Smooth muscle cell (in vitro differentiated cells): Measurements from ENCODE around the gene ZBTB14. TPM values are rescaled to one million over a fixed set of nuclear protein-coding genes. Genes with fewer than 3 reads are reported as not detected.

Experiments used
- DNase-seq: peaks from one replicate; lab custom pipeline; 2025; ENCODE audit not compliant: unreplicated experiment; lab: John Stamatoyannopoulos, UW
- H2AFZ ChIP-seq: fragments of 200-600 bp; sonication (generic); 2 replicates; pipeline ENCODE4 v1.6.0; 2016; ENCODE audit warnings: antibody characterized with exemption, low read depth, mild to moderate bottlenecking
- H3F3A ChIP-seq: fragments of 200-600 bp; sonication (generic); 2 replicates; pipeline ENCODE4 v1.6.0; 2017; ENCODE audit warnings: antibody characterized with exemption, low read depth
- H3K27ac ChIP-seq: fragments of 200-600 bp; sonication (generic); 2 replicates; pipeline ENCODE4 v1.5.1; 2016; ENCODE audit warnings: low read depth, mild to moderate bottlenecking
- H3K27me3 ChIP-seq: fragments of 200-600 bp; sonication (generic); 2 replicates; pipeline ENCODE4 v1.6.1; 2016; ENCODE audit warnings: low read depth, mild to moderate bottlenecking
- H3K36me3 ChIP-seq: fragments of 200-600 bp; sonication (generic); 2 replicates; pipeline ENCODE4 v1.5.1; 2016; ENCODE audit warnings: low read depth
- H3K4me1 ChIP-seq: fragments of 200-600 bp; sonication (generic); 2 replicates; pipeline ENCODE4 v1.5.1; 2016; ENCODE audit warnings: low read depth
- H3K4me2 ChIP-seq: fragments of 200-600 bp; sonication (generic); 2 replicates; pipeline ENCODE4 v1.6.0; 2016; ENCODE audit warnings: mild to moderate bottlenecking
- H3K4me3 ChIP-seq: fragments of 200-600 bp; sonication (generic); 2 replicates; pipeline ENCODE4 v1.5.1; 2016; ENCODE audit warnings: mild to moderate bottlenecking
- H3K79me2 ChIP-seq: fragments of 200-600 bp; sonication (generic); 2 replicates; pipeline ENCODE4 v1.6.0; 2016; ENCODE audit warnings: low read depth, mild to moderate bottlenecking
- H3K9ac ChIP-seq: fragments of 200-600 bp; sonication (generic); 2 replicates; pipeline ENCODE4 v1.6.0; 2016; ENCODE audit warnings: low read depth
- H3K9me3 ChIP-seq: fragments of 200-600 bp; sonication (generic); replicated peaks from 2 replicates; pipeline ENCODE4 v1.5.1; 2016; ENCODE audit warnings: low read depth
- H4K20me1 ChIP-seq: fragments of 200-600 bp; sonication (generic); 2 replicates; pipeline ENCODE4 v1.6.0; 2016; ENCODE audit warnings: low read depth
- WGBS: methylation state at CpG from one replicate; pipeline ENCODE4 v1.1.7; 2016; ENCODE audit warnings: low lambda C conversion rate; 5-methylcytosine and 5-hydroxymethylcytosine counted together
- polyA plus RNA-seq: library from polyadenylated mRNA; unstranded; fragments of >200 nt; fragmentation: Nextera tagmentation; extraction: Ambion mirVana; gene quantifications from 2 replicates; pipeline ENCODE4 v1.2.1, GENCODE V29; 2016
- total RNA-seq: library from RNA; depleted of rRNA; stranded (reverse); fragments of >200 nt; gene quantifications from 2 replicates; pipeline ENCODE4 v1.2.3, GENCODE V29; 2014
- TF ChIP-seq, protein P1 (sequence below): fragments of 200-600 bp; sonication (generic); IDR thresholded peaks from 2 replicates; pipeline ENCODE4 v1.5.1; 2017; ENCODE audit warnings: borderline replicate concordance, mild to moderate bottlenecking, antibody characterized with exemption; ENCODE audit not compliant: insufficient read depth, poor library complexity, severe bottlenecking

Gene ZBTB14
- total and polyA plus RNA-seq, 2 experiments from 2014 or later, result 5.8 to 11.6 TPM

DNA sequence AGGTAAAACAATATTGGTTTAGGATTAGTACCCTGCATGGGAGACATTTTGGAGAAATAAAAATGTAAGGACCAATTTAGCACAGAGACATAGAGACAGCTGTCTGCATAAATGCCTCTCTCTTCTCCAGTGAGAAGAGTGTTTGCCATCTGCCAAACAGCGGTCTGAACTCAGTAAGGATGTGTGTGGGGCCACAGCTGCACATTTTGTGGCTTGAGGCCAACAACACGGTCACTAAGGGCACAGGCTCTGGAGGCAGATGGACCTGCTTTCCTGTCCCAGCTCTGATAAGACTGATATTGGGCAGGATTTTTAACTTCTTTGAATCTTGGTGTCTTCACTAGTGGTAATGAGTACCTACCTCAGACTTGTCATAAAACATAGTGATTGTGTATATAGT lies 10.2 kb downstream of the ZBTB14 start:
- WGBS, result 47% methylated on average over 2 of the region's 2 CpGs
- H3K4me2 ChIP-seq, result peak overlapping the region; percentile 38
- H2AFZ ChIP-seq, result no peak overlapping the region
- H3K36me3 ChIP-seq, result no peaks in the 10 kb centered on the region
- H3K9me3 ChIP-seq, result no peaks in the 10 kb centered on the region
- H3K4me3 ChIP-seq, result no peak overlapping the region
- TF ChIP-seq, protein P1, sequence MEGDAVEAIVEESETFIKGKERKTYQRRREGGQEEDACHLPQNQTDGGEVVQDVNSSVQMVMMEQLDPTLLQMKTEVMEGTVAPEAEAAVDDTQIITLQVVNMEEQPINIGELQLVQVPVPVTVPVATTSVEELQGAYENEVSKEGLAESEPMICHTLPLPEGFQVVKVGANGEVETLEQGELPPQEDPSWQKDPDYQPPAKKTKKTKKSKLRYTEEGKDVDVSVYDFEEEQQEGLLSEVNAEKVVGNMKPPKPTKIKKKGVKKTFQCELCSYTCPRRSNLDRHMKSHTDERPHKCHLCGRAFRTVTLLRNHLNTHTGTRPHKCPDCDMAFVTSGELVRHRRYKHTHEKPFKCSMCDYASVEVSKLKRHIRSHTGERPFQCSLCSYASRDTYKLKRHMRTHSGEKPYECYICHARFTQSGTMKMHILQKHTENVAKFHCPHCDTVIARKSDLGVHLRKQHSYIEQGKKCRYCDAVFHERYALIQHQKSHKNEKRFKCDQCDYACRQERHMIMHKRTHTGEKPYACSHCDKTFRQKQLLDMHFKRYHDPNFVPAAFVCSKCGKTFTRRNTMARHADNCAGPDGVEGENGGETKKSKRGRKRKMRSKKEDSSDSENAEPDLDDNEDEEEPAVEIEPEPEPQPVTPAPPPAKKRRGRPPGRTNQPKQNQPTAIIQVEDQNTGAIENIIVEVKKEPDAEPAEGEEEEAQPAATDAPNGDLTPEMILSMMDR, result no peak
- no peaks in the 10 kb centered on the region for H3K27me3 ChIP-seq
- no peak overlapping the region for H3K9ac ChIP-seq
- peaks cover 3% of the 10 kb centered on the region for H4K20me1 ChIP-seq
- H3K79me2 ChIP-seq, result no peaks in the 10 kb centered on the region
- no peak overlapping the region for H3K27ac ChIP-seq
- H3F3A ChIP-seq, result no peaks in the 10 kb centered on the region
- peaks cover 17% of the 10 kb centered on the region for H3K4me1 ChIP-seq
- DNase-seq, result no peak

DNA sequence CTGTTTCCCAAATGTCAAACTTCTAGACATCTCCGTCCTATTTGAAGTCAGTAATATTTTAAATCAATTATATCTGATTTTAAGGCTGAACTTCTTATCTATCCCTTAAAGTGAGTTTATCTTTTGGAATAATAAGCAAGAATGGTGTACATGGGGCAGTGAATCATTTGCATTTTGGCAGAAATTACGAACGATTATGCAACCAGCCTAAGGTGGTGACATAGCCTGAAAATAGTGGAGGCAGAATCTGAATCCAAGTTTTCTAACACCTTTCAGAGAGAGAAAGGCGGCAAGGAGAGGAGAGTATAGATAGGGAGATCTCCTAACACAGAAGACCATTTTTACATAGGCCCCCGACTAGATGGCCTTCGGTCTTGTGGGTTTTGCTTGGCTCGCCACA lies 10.7 kb downstream of the ZBTB14 start:
- H3K4me2 ChIP-seq, result no peak overlapping the region
- no peak overlapping the region for H3K27ac ChIP-seq
- H3F3A ChIP-seq, result no peaks in the 10 kb centered on the region
- TF ChIP-seq, protein P1, result no peak
- no peaks in the 10 kb centered on the region for H3K9me3 ChIP-seq
- peaks cover 17% of the 10 kb centered on the region for H3K4me1 ChIP-seq
- no peak for DNase-seq
- H3K27me3 ChIP-seq, result no peaks in the 10 kb centered on the region
- no peak overlapping the region for H3K9ac ChIP-seq
- 75% methylated on average over 7 of the region's 7 CpGs for WGBS
- H3K36me3 ChIP-seq, result no peaks in the 10 kb centered on the region
- no peaks in the 10 kb centered on the region for H3K79me2 ChIP-seq
- no peak overlapping the region for H3K4me3 ChIP-seq
- H4K20me1 ChIP-seq, result peaks cover 3% of the 10 kb centered on the region
- H2AFZ ChIP-seq, result no peak overlapping the region

DNA sequence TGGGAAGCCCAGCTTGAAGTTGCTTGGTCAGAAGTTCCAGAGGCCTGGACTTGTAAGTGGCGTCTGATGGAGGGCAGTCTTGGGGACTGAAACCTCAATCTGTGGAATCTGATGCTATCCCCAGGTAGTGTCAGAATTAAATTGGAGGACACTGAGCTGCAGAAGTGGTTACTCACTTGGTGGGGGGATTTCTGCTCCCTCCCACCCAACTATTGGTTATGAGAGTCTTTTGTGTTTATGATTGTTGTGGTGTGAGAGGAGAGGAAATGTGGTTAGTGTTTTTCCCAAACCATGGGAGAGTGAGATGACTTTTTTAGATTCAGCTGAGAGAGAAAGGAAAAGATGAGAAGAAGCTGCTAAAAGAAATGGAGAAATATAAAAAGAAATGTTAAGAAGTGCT lies 12.8 kb downstream of the ZBTB14 start:
- Histone ChIP-seq H3K36me3 (no peaks in the 10 kb centered on the region), H3K9ac (no peak overlapping the region), H3K4me1 (peaks cover 9% of the 10 kb centered on the region), H3K79me2 (no peaks in the 10 kb centered on the region), H4K20me1 (peaks cover 3% of the 10 kb centered on the region), H3K27ac (no peak overlapping the region), H3K9me3 (no peaks in the 10 kb centered on the region), H2AFZ (no peak overlapping the region), H3K4me2 (no peak overlapping the region), H3F3A (no peaks in the 10 kb centered on the region), H3K4me3 (no peak overlapping the region), H3K27me3 (no peaks in the 10 kb centered on the region)
- WGBS, result 90% methylated on average over 1 of the region's 1 CpG
- TF ChIP-seq, protein P1, result no peak
- DNase-seq, result no peak

DNA sequence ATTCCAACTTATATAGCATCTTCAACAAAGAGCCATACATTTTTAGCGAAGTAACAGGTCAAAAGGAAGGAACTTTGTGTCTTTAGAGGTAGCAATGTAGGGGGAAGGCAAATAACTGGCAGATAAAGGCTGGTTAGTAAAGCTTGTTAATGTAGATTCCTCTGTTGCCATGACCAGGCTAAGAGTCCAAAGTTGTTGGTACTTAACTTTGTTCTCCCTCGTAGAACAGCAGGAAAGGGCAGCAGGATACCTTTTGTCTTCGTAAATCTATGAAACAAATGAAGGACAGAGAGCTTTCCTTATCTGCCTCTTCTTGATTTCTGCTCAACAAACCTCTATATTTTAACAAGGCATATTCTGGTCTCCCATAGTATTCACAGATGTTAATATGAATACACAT lies 18.6 kb downstream of the ZBTB14 start:
- Histone ChIP-seq H3K4me3 (no peak overlapping the region), H3K27ac (no peak overlapping the region), H3K27me3 (no peaks in the 10 kb centered on the region), H3F3A (no peaks in the 10 kb centered on the region), H3K79me2 (no peaks in the 10 kb centered on the region), H4K20me1 (no peaks in the 10 kb centered on the region), H3K9ac (no peak overlapping the region), H3K9me3 (no peaks in the 10 kb centered on the region), H2AFZ (no peak overlapping the region), H3K36me3 (no peaks in the 10 kb centered on the region), H3K4me2 (no peak overlapping the region), H3K4me1 (no peaks in the 10 kb centered on the region)
- DNase-seq, result no peak
- TF ChIP-seq, protein P1, result no peak
- 52% methylated on average over 3 of the region's 3 CpGs for WGBS
